PFSK-1 (cell line): ENCODE results near the gene XRRA1.

ENCODE experiments used
- FOXP2 ChIP-seq: optimal IDR thresholded peaks from 2 replicates; pipeline ENCODE3; 2011; ENCODE audit warnings: borderline replicate concordance, control low read depth, inconsistent platforms; ENCODE audit not compliant: insufficient read depth; ENCODE audit errors: extremely low read length, extremely low read depth
- POLR2AphosphoS5 ChIP-seq: IDR thresholded peaks from 2 replicates; pipeline ENCODE4 v1.6.1; 2012; ENCODE audit warnings: low read depth, mild to moderate bottlenecking, control low read depth, low read length, moderate library complexity
- REST ChIP-seq, 2 experiments: IDR thresholded peaks; 2 replicates each; pipeline versions ENCODE4 v1.6.1 to v1.8.0; 2011 to 2012; ENCODE audit warnings: low read depth in 2 of 2, low read length in 2 of 2, control low read depth in 1 of 2, inconsistent platforms in 1 of 2, mild to moderate bottlenecking in 1 of 2, moderate library complexity in 1 of 2; ENCODE audit not compliant: insufficient read depth in 1 of 2
- SIN3A ChIP-seq: IDR thresholded peaks from 2 replicates; pipeline ENCODE4 v1.6.1; 2012; ENCODE audit warnings: mild to moderate bottlenecking, low read length, moderate library complexity, borderline replicate concordance; ENCODE audit not compliant: insufficient read depth
- TAF1 ChIP-seq: IDR thresholded peaks from 2 replicates; pipeline ENCODE4 v1.6.1; 2012; ENCODE audit warnings: low read length, control low read depth, borderline replicate concordance; ENCODE audit not compliant: insufficient read depth

The XRRA1 gene

DNA sequence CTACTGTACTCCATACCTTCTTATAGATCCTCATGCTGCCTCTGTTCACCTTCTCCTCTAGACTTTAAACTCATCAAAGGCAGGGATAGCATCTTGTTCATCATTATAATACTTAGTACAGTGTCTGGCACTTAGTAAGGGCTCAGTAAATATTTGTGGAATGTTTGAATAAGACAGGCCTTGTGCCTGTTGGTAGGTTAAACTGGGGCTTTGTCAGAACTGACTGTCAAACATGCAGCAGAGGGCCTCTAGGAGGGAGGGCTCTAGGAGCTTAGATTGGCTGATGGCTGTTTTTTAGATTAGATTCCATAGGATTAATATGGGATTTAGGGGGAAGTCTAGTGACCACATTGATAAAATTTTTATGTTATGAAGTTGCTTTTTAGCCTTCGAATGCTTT is 129.5 kb downstream of the XRRA1 start:
- TF ChIP-seq SIN3A (no peak), TAF1 (no peak), REST (IDR thresholded peaks at IDR 0.05; ENCODE audit: insufficient read depth in 1 of 2, low read depth in 2 of 2, low read length in 2 of 2) (no peak), POLR2AphosphoS5 (no peak)

GRCh38 chr11:74818283-74818946 is 130.5 kb downstream of the XRRA1 start:
- no peak for TF ChIP-seq REST (IDR thresholded peaks at IDR 0.05; ENCODE audit: insufficient read depth in 1 of 2, low read depth in 2 of 2, low read length in 2 of 2)
- TF ChIP-seq TAF1 = no peak
- TF ChIP-seq FOXP2 = no peak
- no peak for TF ChIP-seq SIN3A
- no peak for TF ChIP-seq POLR2AphosphoS5

DNA sequence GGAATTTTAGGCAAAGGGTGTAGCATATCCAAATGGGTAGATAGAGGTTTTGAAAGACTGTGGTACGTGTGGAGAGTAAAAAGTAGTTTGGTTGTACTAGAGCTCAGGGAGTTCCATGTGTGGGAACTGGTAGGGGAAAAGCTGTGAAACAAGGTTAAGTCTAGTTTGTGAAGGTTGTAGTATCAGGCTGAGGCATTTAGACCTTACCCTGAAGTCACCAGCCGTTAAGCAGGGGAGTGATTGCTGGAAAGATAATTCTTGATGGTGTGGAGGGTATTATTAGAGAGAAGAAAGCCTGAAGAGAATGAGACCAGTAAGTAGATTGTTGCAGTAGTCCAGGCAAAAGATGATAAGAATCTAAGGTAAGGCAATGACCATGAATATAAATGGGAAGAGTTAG is 132.2 kb downstream of the XRRA1 start:
- TF ChIP-seq SIN3A (no peak), FOXP2 (no peak), REST (IDR thresholded peaks at IDR 0.05; ENCODE audit: insufficient read depth in 1 of 2, low read depth in 2 of 2, low read length in 2 of 2) (no peak), TAF1 (no peak), POLR2AphosphoS5 (no peak)

DNA sequence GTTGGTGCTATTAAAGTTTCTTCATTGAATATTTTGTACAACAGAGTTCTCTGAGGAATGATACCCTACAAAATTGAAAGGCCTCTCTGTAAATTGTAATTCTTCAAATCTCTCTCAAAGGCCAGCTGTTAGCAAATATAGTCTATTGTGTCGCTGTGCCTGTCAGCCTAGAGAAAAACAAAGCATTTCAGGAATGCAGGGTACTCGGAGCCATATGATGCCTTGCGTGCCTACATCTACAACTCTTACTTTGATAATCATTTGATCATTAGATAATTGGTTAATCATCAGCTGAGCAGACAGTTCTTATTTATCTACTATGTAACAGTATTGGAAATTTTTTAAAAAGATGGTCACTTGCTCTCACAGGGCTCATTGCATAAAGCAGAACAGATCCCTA is 132.9 kb downstream of the XRRA1 start:
- no peak for TF ChIP-seq TAF1
- no peak for TF ChIP-seq FOXP2
- TF ChIP-seq SIN3A = no peak
- TF ChIP-seq REST (IDR thresholded peaks at IDR 0.05; ENCODE audit: insufficient read depth in 1 of 2, low read depth in 2 of 2, low read length in 2 of 2) = no peak

DNA sequence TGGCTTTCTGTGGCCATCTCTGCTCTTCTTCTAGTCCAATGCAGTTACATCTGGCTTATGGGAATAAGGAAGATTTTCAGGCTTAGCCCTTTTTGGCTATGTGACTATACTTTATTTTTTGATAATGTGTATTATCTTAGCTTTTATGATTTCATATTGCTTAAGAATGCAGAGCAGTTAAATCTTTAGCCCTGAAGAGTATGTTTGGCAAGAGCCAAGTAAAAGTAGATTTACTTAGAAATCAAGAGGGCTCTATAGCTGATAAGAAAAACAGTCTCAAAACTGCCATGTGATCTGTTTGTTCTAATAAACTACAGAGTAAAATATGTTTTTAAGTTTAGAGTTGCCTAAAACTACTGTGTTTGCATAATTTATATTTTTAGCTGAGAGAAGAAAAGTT is 139.1 kb downstream of the XRRA1 start:
- TF ChIP-seq POLR2AphosphoS5 = no peak
- TF ChIP-seq TAF1 = no peak
- TF ChIP-seq FOXP2 = no peak
